Measurements from ENCODE around the gene USP51.
"Not testable (repeated sequence)": the region's sequence is repeated elsewhere in the genome, so short reads cannot be mapped to it uniquely, and the experiment has no call there.

Gene USP51

DNA sequence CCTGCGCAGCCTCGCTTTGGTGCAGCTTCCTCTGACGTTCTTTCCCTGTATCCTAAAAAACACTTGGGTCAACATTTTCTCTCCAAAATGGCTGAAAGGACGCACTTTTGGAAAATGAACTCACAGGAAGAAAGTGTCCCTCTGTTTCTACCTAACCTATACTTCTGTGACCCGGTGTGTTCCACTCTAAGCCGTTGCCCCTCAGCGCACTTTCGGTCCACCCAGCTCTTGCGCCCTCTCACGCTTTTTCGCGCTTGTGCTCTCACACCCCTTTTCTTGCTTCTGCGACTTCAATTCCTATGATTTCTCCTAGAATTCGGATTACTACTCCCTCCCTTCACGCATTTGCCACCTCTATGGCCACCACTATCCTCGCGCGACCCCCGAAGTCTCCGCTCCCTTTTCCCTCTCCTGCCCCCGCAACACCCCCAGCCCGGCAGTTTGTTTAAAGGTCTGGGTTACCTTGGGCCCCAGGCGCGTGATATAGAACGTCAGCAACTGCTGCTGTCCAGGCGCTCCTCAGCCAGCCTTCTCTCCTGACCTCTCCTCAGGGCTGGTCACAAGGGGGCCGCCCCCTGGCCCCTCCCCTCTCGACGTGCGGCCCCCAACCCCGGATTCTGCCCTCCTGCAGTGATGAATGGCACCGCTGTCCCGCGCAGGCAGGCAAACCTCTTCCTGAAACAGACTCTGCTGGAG lies at the start of gene USP51:
Gene USP51 (minus strand): TSS at position 535 of the 696 bp plus-strand sequence. CDS start 909 bp downstream, outside the sequence.
- DNase-seq: no peak

DNA sequence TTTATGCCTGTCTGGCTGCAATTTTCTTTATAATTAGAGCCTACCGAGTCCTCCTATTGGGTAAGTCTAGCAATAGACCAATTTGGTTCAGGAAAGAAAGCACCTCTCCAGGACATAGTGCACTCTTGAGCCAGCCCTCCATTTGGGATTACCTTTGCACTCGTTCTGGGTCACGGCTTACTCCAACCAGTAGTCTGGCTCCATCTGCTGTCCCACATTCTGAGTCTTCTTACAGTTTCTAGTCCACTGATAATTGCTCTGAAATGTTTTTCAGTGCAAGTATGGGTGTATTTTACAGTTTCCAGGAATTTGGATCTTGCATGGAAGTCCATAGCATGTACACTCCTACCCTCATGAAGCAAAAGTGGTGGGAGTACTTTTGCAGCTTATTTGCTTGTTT lies 34.8 kb upstream of the USP51 start:
- DNase-seq: no peak

DNA sequence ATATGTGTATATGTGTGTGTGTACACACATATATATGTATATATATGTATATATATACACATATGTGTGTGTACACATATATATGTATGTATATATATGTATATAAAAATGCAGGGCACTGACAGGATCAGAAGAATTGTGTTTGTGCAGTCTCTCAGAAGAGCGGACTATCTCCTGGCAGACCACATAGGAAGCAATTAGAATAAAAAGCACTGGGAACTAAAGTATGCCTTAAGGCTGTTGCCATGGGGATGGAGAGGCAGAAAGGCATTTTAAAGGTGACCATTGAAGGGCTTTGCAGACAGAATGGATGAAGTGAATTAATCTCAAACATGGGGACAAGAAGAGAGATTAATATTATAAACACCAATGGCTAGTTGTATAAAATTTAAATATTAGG lies 33.7 kb upstream of the USP51 start:
- DNase-seq: no peak

DNA sequence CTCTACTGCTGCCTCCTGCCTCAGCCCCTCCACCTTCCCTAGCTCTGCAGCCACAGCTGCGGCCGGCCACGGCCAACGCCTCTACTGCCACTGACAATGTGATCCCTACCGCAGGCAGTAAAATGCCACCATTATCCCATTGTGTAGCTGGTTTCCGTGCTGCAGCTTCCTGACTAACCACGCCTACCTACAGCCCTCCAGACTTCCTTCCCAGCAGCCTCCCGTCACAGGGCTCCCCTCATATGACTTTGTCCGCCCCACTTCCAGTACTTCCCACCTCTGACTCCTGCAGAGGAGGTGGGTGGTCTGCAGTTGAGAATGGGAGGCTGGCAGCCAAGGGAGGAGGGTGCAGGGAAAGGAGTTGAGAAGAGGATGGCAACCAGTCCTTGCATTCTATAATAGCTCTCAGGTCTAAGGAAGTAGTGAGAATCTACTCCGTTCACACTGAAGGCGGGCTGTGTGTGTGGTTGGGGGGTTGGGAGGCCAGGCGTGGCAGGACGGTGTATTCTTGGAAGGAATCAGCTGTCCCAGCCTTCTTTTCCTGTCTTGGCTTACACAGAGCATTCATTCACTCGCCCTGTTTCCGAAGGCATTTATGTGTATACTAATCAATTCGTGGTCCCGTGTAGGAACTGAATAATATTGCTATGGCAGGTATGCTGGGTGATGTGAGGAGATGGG lies 33.1 kb upstream of the USP51 start:
- DNase-seq: no peak

DNA sequence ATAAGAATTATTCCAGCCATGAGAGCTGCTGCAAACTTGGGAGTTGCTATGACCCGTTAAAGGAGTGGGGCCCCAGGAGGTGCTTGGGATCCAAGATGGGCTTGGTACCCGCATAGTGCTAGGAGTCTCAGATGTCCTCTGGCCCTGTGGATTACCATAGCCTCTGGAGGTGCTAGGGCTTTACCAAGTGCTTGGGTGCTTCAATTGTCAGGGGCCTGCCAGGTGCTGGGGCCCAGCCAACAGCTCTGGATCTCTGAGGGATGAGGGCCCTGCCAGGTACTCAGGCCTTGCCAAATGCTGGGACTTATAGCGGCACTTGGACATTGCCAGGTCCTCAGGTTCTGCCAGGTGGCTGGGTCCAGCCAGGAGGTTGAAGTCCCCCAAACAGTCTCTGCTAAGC lies 32.0 kb upstream of the USP51 start:
- no peak for DNase-seq

DNA sequence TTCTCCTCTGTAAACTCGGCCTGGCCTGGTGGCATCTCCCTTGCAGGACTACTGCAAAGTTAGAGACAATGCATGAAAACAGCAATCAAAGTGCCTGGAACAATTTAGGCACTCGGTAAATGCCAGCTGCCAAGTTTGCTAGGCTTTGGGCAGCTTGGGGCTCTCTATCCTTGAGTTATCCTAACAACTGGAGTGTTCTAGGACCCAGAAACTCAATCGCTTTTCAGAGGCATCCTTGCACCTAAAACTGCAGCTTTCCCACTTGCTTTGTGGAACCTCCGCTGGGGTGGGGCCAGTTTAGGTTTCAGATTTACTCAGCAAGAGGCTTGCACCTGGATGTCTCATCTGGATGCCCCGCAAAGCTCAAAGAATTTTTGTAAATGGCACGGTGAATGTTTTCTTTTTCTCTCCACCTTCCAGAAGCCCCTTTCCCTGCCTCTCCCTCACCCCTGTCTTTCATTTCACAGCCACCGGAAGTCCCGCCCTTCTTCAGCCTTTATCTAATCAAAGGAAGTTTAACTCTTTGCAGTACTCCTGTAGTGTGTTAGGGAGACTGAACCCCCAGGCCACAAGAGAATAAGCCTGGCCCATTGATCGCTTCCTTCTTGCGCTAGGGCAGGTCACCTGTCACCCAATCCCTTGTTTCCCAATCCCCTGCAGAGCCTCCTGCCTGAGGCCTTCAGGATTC lies 27.3 kb upstream of the USP51 start:
- not testable (repeated sequence) for DNase-seq

DNA sequence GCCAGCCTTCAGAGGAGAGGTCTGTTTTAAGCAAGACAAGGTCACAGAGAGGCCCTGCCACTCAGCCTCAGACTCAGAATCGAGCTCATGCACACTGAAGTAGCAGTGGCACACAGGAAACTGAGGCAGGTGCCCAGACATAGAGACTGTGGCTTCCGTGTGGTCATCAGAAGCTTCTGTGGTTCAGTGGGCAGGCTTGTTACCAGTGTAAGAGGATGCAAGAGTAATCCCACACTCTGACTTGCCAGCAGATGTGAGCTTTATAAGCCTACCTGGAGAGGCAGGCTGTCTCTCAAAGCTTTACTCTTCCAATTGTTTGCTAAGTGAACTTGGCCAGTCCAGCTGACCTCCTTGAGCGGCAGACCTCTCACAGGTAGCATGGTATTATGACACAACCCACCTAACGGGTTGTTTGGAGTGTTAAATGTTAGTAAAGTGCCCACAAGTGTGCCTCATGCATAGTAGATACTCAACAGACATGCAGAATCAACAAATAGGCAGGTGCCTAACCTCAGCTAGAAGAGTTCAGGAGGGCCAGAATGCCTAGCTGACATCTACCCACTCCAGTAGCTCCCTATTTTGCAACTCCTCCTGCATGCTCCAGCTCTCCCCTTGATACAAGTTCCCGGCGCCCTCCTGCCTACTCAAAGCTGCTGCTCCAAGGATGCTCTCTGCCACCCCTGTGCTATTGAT lies 23.5 kb upstream of the USP51 start:
- not testable (repeated sequence) for DNase-seq

- not testable (repeated sequence) for DNase-seq
These were observed 18.9 kb upstream of the USP51 start for GRCh38 chrX:55508410-55509152.

- not testable (repeated sequence) for DNase-seq
These were observed 18.1 kb upstream of the USP51 start for GRCh38 chrX:55507699-55508098.

- not testable (repeated sequence) for DNase-seq
These were observed 17.4 kb upstream of the USP51 start for GRCh38 chrX:55507010-55507409.

GRCh38 chrX:55490974-55491373 lies 1.3 kb upstream of the USP51 start:
- no peak for DNase-seq

DNA sequence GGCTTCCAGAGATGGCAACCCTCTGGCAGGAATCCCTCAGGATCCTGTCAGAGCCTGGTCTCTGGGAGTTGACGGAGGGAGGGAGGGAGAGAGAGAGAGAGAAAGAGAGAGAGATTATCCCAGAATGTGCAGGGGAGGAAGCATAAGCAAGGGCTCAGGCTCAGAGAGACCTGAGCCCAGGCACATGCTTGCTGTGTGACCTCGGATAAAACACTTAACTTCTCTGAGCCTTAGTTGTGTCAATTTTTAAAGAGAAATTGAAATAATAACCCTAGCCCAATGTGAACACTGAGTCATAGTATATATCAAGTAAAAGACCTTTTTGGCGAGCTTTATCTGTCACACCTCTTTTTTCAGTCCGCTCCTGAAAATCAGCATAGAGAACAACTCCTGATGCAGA lies 473 bp upstream of the USP51 start:
- DNase-seq: no peak

- no peak for DNase-seq
These were observed 895 bp downstream of the USP51 start for GRCh38 chrX:55488593-55489313.

DNA sequence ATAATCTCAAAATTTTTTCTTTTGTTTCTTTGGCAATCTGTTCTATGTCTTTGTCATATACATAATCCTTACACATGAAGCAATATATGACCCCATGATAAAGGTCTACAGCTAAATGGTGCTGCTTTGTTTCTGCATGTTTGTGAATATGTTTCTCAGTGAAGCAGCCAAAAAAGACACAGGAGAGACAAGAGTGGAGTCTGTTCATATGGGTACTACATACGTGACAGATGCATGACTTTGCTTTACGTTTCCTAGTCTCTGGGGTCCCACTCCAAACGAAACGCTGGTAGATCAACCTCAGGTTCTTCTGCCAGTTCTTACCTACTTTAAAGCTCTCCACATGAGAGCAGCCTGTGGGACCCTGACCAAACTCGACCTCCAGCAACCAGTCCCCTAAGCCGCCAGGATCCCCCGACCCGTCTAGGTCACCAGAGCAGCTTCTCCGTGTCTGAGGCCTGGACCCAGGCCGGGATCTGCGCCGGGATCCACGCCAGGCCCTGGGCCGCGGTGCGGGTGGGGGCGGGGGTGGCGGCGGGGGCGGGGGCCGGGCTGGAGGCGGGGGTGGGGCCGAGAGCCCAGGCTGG lies 1.5 kb downstream of the USP51 start:
- no peak for DNase-seq

DNA sequence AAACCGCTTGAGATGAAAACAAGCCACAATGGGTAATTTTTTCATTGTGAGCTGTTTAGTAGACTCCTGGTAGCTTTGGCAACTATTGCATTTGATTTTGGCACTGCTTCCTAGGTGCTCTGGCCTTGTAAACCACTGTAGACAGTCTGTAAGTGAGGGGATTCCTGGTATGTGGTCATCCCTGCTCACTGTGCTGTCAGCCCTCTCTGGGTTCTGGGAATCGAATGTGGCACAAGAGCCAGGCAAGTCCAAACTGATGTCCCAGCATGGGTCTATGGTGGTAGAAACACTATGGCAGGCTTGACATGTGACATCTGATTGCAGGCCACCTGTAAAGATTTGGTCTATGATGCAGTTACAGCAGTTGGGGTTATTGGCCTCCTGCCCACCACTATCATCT lies 2.5 kb downstream of the USP51 start:
- no peak for DNase-seq

DNA sequence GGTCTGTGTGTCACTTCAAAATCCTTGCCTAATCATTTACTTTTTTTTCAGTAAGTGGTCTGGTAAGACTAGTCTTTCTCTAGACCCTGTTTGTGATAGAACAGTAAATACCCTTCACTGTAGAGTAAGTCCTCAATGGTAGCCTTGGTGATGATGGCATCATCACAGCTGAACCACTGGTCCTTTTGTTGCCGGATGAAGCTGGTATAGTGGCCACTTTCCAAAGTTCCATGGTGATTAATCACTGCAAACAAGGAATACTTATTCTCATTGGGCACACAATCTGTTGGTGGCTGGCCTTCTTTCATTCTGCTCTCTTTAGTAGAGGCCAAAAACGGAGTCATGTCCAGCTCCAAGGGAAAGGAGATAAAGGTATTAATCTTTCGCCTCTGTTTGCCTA lies 2.9 kb downstream of the USP51 start:
- DNase-seq: no peak

DNA sequence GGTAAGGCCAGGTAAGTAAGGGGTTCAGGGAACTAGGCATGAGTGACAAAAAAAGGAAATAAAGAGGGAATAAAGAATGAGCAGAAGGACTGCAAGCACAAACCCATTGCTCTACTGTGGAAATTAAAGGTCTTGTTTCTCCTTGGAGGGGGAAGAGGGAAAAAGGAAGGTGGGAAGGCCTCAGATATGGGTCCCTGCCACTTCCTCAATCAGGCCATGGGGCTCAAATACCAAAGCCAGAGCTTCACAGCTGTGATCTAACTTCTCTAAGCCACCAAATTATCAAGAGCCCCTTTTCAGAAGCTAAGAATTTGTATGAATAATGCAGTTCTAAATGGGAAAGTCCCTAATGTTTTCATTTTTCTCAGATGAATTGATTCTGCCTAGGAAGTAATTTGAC lies 4.7 kb downstream of the USP51 start:
- no peak for DNase-seq

DNA sequence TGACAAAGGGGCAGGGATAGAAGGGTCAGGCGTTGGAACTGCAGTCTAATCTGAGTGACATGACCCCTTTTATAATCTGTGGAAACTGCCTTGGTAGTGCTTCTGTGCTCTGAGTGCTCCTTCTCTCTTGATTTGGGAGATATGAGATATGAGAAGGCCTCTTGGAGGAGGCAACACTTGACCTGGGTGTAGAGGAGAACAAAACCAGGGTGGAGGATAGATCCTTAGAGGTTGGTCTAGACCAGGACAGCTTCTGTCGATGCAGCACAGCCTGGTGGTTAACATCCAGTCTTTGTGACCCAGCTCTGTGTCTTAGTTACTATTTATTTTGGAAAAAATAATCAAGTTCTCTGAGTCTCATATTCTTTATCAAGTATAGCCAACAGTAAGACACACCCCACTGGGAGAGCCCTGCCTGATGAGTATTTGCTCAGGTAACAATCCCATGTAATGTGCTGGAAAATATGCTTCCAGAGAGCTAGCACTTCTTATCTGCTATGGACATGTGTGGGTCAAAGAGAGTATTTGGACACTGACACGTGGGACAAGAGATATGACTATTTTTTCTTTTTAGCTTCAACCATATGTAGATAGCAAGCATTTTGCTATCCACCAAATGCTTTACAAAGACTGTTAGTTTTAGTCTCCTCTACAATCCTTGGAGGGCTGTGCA lies 9.1 kb downstream of the USP51 start:
- DNase-seq: no peak

- DNase-seq: not testable (repeated sequence)
These were observed 9.7 kb downstream of the USP51 start for GRCh38 chrX:55479956-55480355.

DNA sequence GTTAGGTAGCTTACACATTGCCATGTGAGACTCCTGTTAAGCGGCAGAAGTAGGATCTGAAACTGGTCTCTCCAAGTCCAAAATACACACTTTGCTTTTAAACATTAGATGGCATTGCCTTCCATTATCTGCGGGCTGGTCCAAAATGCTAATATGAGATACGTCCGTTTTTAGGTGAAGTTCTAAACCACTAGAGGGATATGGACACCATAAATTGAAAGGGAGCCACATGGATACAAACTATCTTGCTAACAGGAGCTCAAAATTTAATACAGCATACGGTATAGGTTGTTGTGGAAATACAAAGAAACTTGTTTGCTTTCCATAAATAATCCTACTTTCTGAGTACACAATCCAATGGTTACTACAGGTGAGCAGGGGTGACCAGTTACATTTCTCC lies 23.9 kb downstream of the USP51 start:
- DNase-seq: not testable (repeated sequence)

- not testable (repeated sequence) for DNase-seq
These were observed 24.5 kb downstream of the USP51 start for GRCh38 chrX:55465108-55465507.
